ENCODE data around the gene ZMYND11. TPM values are rescaled to one million over a fixed set of nuclear protein-coding genes. Genes with fewer than 3 reads are reported as not detected.

ZMYND11 gene
- total and polyA plus RNA-seq, 2 of the 13 experiments (the other 11 are each of a cell fraction or from before 2014, with no cell fraction given) = 17.5 to 38.7 TPM

- ATAC-seq (no peak), DNase-seq (ENCODE audit: low spot score) (no peak), FAIRE-seq (no peak)
- BruUV-seq (replicated peaks) = no TSS peak
- 97% methylated on average over 9 of the region's 9 CpGs for WGBS (ENCODE audit: low lambda C conversion rate)
- H3K36me3 ChIP-seq (replicated peaks in 1 of 2; ENCODE audit: control insufficient read depth in 1 of 2, insufficient read depth in 2 of 2, low read length in 2 of 2) = peaks cover 3 to 10% of the 10 kb centered on the region in 2 experiments; a peak in 3 of 5 replicates
- TF ChIP-seq MAFK (conservative IDR thresholded peaks at IDR 0.05 in 1 of 2, IDR thresholded peaks at IDR 0.05 in 1 of 2; ENCODE audit: low read length in 2 of 2) (peak; percentile 49 to 81), ZNF546 (CRISPR knock-in tag; conservative IDR thresholded peaks at IDR 0.05) (no peak), NFKBIZ (CRISPR knock-in tag; IDR thresholded peaks at IDR 0.05) (no peak), SRSF4 (IDR thresholded peaks at IDR 0.05; ENCODE audit: low read depth, low read length, poor library complexity, severe bottlenecking) (no peak), TBX3 (IDR thresholded peaks at IDR 0.05; ENCODE audit: borderline replicate concordance) (no peak), ZBED4 (CRISPR knock-in tag; IDR thresholded peaks at IDR 0.05; ENCODE audit: borderline replicate concordance) (no peak), MAFF (IDR thresholded peaks at IDR 0.05; ENCODE audit: low read depth, low read length) (peak; percentile 77)
- TF ChIP-seq, protein P1, sequence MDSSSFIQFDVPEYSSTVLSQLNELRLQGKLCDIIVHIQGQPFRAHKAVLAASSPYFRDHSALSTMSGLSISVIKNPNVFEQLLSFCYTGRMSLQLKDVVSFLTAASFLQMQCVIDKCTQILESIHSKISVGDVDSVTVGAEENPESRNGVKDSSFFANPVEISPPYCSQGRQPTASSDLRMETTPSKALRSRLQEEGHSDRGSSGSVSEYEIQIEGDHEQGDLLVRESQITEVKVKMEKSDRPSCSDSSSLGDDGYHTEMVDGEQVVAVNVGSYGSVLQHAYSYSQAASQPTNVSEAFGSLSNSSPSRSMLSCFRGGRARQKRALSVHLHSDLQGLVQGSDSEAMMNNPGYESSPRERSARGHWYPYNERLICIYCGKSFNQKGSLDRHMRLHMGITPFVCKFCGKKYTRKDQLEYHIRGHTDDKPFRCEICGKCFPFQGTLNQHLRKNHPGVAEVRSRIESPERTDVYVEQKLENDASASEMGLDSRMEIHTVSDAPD (CRISPR knock-in tag; IDR thresholded peaks at IDR 0.05) = no peak
- TF ChIP-seq, protein P2, sequence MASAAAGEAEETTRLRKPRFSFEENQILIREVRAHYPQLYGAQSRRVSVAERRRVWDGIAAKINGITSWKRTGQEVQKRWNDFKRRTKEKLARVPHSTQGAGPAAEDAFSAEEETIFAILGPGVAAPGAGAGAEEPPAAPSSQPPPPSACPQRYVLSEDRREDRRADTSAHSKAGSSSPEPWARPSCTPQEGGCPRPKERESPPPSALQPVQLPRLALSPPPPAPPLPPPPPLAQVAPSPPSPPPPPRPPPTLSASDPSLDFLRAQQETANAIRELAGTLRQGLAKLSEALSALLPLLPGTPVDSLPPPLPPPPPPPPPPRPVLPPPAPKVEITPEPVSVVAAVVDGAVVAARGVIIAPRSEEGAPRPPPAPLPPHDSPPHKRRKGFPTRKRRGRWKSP (CRISPR knock-in tag; IDR thresholded peaks at IDR 0.05) = no peak
- H3K27ac ChIP-seq (ENCODE audit: extremely low read length, insufficient read depth, low read length) = no peak overlapping the region
- H3K9me3 ChIP-seq (ENCODE audit: low read length) = no peaks in the 10 kb centered on the region
- CTCF ChIA-PET (ENCODE audit: low intra/inter-chr PET ratio, low total read pairs) = no interaction called here
- no peak overlapping the region for H3K4me3 ChIP-seq (replicated peaks in 1 of 3; ENCODE audit: insufficient read depth in 1 of 3, low read depth in 2 of 3, low read length in 3 of 3)
- in situ Hi-C loops (cut with HindIII; ENCODE audit: extremely low pct_ligation_motif_present, low pct_unique_long_range_greater_than_20kb) = no loop called here
- POLR2A ChIA-PET = no interaction called here
- H3K9ac ChIP-seq (ENCODE audit: insufficient read depth, low read depth, low read length) = no peak overlapping the region
- no peaks in the 10 kb centered on the region for H4K20me1 ChIP-seq (ENCODE audit: insufficient read depth, low read length)
- H3K4me1 ChIP-seq (ENCODE audit: insufficient read depth, low read length) = no peaks in the 10 kb centered on the region
- no peaks in the 10 kb centered on the region for H3K79me2 ChIP-seq (ENCODE audit: insufficient read depth, low read length)
- intact Hi-C loops (cut with micrococcal nuclease; ENCODE audit: unreplicated experiment) = no loop called here
- no peak overlapping the region for H2AFZ ChIP-seq (ENCODE audit: low read length)
- no peak overlapping the region for H3K4me2 ChIP-seq (ENCODE audit: low read depth, low read length)
- no peaks in the 10 kb centered on the region; a peak in 1 of 5 replicates for H3K27me3 ChIP-seq (ENCODE audit: control insufficient read depth in 1 of 2, insufficient read depth in 2 of 2, low read length in 2 of 2)
Observed at GRCh38 chr10:234708-235406, 99.6 kb downstream of the ZMYND11 start.

All from HepG2 (cell line).